Heart right ventricle (tissue), 16 donors: ENCODE results near the gene RGS18. TPM values are rescaled to one million over a fixed set of nuclear protein-coding genes. Genes with fewer than 3 reads are reported as not detected.
"Not testable (repeated sequence)": the region's sequence is repeated elsewhere in the genome, so short reads cannot be mapped to it uniquely, and the experiment has no call there.

Experiments
- ATAC-seq, 8 donors: fragments of 200-7000 bp; cut with Tn5 transposase; one replicate each; pipeline ENCODE4 v1.9.1; 2020; ENCODE audit warnings: mild to moderate bottlenecking in 8 of 8, moderate library complexity in 8 of 8, moderate number of reproducible peaks in 1 of 8
- DNase-seq, 2 donors: peaks; one replicate each; pipeline ENCODE4 v3.0.0-alpha.2; 2020
- H3K27ac ChIP-seq, 10 donors: fragments of 200-600 bp; sonication (generic) in 2 of 10; one replicate each; pipeline versions ENCODE4 v1.5.0 to v1.8.0; 2020 to 2022; ENCODE audit warnings: mild to moderate bottlenecking in 3 of 10
- H3K27me3 ChIP-seq, 7 donors: fragments of 200-600 bp; one replicate each; pipeline ENCODE4 v1.8.0; 2021 to 2022; ENCODE audit warnings: mild to moderate bottlenecking in 2 of 7
- H3K36me3 ChIP-seq, 9 donors: fragments of 200-600 bp; sonication (generic) in 1 of 9; one replicate each; pipeline versions ENCODE4 v1.5.0 to v1.8.0; 2020 to 2022; ENCODE audit warnings: mild to moderate bottlenecking in 2 of 9
- H3K4me1 ChIP-seq, 9 donors: fragments of 200-600 bp; sonication (generic) in 1 of 9; one replicate each; pipeline versions ENCODE4 v1.5.0 to v1.8.0; 2020 to 2022; ENCODE audit warnings: mild to moderate bottlenecking in 4 of 9
- H3K4me3 ChIP-seq, 10 donors: fragments of 200-600 bp; sonication (generic) in 2 of 10; one replicate each; pipeline versions ENCODE4 v1.5.0 to v1.8.0; 2020 to 2022; ENCODE audit warnings: mild to moderate bottlenecking in 7 of 10, moderate library complexity in 2 of 10
- H3K9me3 ChIP-seq, 11 donors: fragments of 200-600 bp in 10 of 11; sonication (generic) in 2 of 11; one replicate each; pipeline versions ENCODE4 v1.5.0 to v1.8.0; 2013 to 2022; ENCODE audit warnings: mild to moderate bottlenecking in 2 of 11, control low read depth in 1 of 11, moderate library complexity in 1 of 11
- CTCF ChIP-seq, 9 donors: fragments of 200-600 bp; sonication (generic) in 2 of 9; IDR thresholded peaks; one replicate each; pipeline versions ENCODE4 v1.5.0 to v1.8.0; 2021 to 2022; ENCODE audit warnings: antibody characterized with exemption in 9 of 9, mild to moderate bottlenecking in 5 of 9, moderate library complexity in 1 of 9
- WGBS, 2 donors: extraction: QIAGEN DNeasy Blood & Tissue Kit; methylation state at CpG; one replicate each; pipeline ENCODE4 v1.1.7; 2013; ENCODE audit warnings: inconsistent platforms in 1 of 2; 5-methylcytosine and 5-hydroxymethylcytosine counted together
- intact Hi-C, 10 donors: fragments of 100-400 bp; cut with DNase I; formaldehyde crosslinking; loops; one replicate each; pipeline versions ENCODE4 v1.11.1 to v1.14.2; 2022
- polyA plus RNA-seq, 2 donors: library from polyadenylated mRNA; stranded (reverse); fragments of 200-250 nt; gene quantifications; one replicate each; pipeline ENCODE4 v1.2.3, GENCODE V29; 2013
- total RNA-seq, 10 donors: library from RNA; stranded (reverse); fragmentation: NEBNext Ultra II Directional in 3 of 10; extraction: Animal tissue kit (Norgen Biotek cat#: 25700) in 3 of 10; gene quantifications; one replicate each; pipeline versions ENCODE4 v1.2.1 to v1.2.4, GENCODE V29; 2021 to 2023
- donor health status: Arrhythmogenic right ventricular cardiomyopathy.
- donor health status: ischemic (EF 13 %, LVEDD 7.1; RV severe dilation, severe dysfunction).
- donor health status: healthy with polysubstance abuse.
- donor health status: DM: no; HTN: yes; CAD: no.
- donor health status: DM: no; HTN: no; CAD: no.
- donor health status: ischemic (EF 25% LVEDD 6.9; RV normal size, moderate dysfunction).
- donor health status: ischemic (EF 25% LVEDD 5.7; RV mildly dilated, moderate dysfunction).
- donor health status: healthy.
- donor health status: DM: yes; HTN: yes; CAD: no.
- donor health status: Ischemic cardiomyopathy.
- donor health status: ischemic (EF 35%, LVEDD 5.7; RV mildly dilated, moderate dysfunction).
- donor health status: nonischemic (EF 11% LVEDD 7.7; RV severe dilation, severe dysfunction).
- donor health status: DM: yes; HTN: yes; CAD: no.
- donor health status: PGD.
- donor health status: ischemic (EF 29% LVEDD 5.4; RV normal size, mild dysfunction).
- donor health status: nonischemic (EF 23%, LVEDD 6.1; RV moderate dilation, normal function).

The RGS18 gene
- total and polyA plus RNA-seq, 12 donors: 0.34 to 3.6 (median 0.65) TPM

DNA sequence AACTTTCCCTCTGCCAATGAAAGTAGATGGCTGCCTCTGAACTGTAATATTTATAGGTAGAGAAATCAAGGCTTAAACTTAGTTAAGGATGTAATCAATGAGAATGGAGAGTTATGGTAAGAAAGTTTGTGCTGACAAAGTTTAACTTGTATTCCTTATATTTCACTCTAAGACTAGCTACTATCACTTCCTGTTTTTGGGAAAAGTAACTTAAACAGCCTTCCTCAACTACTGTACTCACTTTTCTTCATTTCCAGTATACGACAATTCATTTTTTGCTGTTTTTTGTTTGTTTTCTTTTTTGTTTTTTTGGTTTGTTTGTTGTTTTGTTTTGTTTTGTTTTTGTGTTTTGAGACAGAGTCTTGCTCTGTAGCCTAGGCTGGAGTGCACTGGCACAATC is 3.7 kb downstream of the RGS18 start:
- peaks cover 0 to 6% (median 0%) of the 10 kb centered on the region in 9 donors for H3K4me1 ChIP-seq
- TF ChIP-seq CTCF (IDR thresholded peaks at IDR 0.05): no peak
- intact Hi-C loops: no loop called here
- peak overlapping the region in 1 of 10 donors; percentile 86 for H3K27ac ChIP-seq
- peak overlapping the region in 1 of 10 donors; percentile 31 for H3K4me3 ChIP-seq
- WGBS, 2 donors: 81 to 93% methylated on average over 1 of the region's 1 CpG
- no peaks in the 10 kb centered on the region for H3K27me3 ChIP-seq
- ATAC-seq: no peak
- DNase-seq: no peak
- no peaks in the 10 kb centered on the region for H3K36me3 ChIP-seq
- peaks cover 0 to 22% (median 2%) of the 10 kb centered on the region in 11 donors for H3K9me3 ChIP-seq

DNA sequence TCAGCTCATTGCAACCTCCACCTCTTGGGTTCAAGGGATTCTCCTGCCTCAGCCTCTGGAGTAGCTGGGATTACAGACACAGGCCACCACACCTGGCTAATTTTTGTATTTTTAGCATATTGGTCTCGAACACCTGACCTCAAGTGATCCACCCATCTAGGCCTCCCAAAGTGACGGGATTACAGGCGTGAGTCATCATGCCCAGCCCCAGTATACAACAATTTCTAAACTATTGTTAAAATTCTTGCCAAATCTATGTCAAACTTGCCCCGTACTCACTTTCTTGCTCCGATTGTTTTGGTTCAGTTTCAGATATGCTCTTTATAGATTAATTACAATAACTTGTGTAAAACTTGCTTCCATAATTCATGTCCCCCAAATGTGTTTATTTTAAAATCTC is 4.1 kb downstream of the RGS18 start:
- ATAC-seq (no peak), DNase-seq (no peak)
- Histone ChIP-seq H3K9me3 (peaks cover 0 to 24% (median 2%) of the 10 kb centered on the region in 11 donors), H3K27me3 (no peaks in the 10 kb centered on the region), H3K4me3 (peak overlapping the region in 1 of 10 donors; percentile 31), H3K27ac (peak overlapping the region in 1 of 10 donors; percentile 86), H3K4me1 (peaks cover 0 to 6% (median 0%) of the 10 kb centered on the region in 9 donors), H3K36me3 (no peaks in the 10 kb centered on the region)
- 79 to 92% methylated on average over 5 of the region's 5 CpGs for WGBS, 2 donors
- no peak for TF ChIP-seq CTCF (IDR thresholded peaks at IDR 0.05)
- intact Hi-C loops: no loop called here

- DNase-seq, H3K36me3 ChIP-seq, ATAC-seq, H3K4me3 ChIP-seq, H3K27me3 ChIP-seq, intact Hi-C loops, H3K27ac ChIP-seq: not testable (repeated sequence)
- WGBS, 2 donors: 76 to 84% methylated on average over 7 of the region's 7 CpGs
- peaks cover 0 to 24% (median 2%) of the 10 kb centered on the region in 11 donors for H3K9me3 ChIP-seq
- H3K4me1 ChIP-seq: peaks cover 0 to 12% (median 0%) of the 10 kb centered on the region in 9 donors
Measured at GRCh38 chr1:192165002-192165401, 6.7 kb downstream of the RGS18 start.

- H3K36me3 ChIP-seq: no peaks in the 10 kb centered on the region
- DNase-seq (no peak), ATAC-seq (no peak)
- 90 to 94% methylated on average over 1 of the region's 1 CpG for WGBS, 2 donors
- no peak overlapping the region for H3K27ac ChIP-seq
- TF ChIP-seq CTCF (IDR thresholded peaks at IDR 0.05): no peak
- intact Hi-C loops: no loop called here
- peaks cover 0 to 29% (median 0%) of the 10 kb centered on the region in 9 donors for H3K4me1 ChIP-seq
- H3K27me3 ChIP-seq: no peaks in the 10 kb centered on the region
- H3K4me3 ChIP-seq: no peak overlapping the region
- peaks cover 0 to 24% (median 2%) of the 10 kb centered on the region in 11 donors for H3K9me3 ChIP-seq
Measured at GRCh38 chr1:192167011-192167410, 8.7 kb downstream of the RGS18 start.

GRCh38 chr1:192167911-192168700 is 9.8 kb downstream of the RGS18 start:
- Histone ChIP-seq H3K27ac (no peak overlapping the region), H3K27me3 (no peaks in the 10 kb centered on the region), H3K4me1 (peaks cover 0 to 37% (median 0%) of the 10 kb centered on the region in 9 donors), H3K4me3 (no peak overlapping the region), H3K9me3 (peaks cover 0 to 19% (median 0%) of the 10 kb centered on the region in 11 donors), H3K36me3 (no peaks in the 10 kb centered on the region)
- DNase-seq (no peak), ATAC-seq (no peak)
- TF ChIP-seq CTCF (IDR thresholded peaks at IDR 0.05): no peak
- 93 to 95% methylated on average over 3 of the region's 3 CpGs for WGBS, 2 donors
- intact Hi-C loops: no loop called here
